ENCODE data around the gene BAX. TPM values are rescaled to one million over a fixed set of nuclear protein-coding genes. Genes with fewer than 3 reads are reported as not detected.
A peak's percentile ranks its signal among the peaks of the same experiment; 100 is the strongest.

Gene BAX
- total RNA-seq, 1 donor from 2014 or later, result 182 TPM

GRCh38 chr19:48990400-48990799, 35.7 kb downstream of the BAX start:
- H3K9me3 ChIP-seq, result no peaks in the 10 kb centered on the region
- intact Hi-C loops (cut with DNase I), result loop anchor here (5.0 kb wide), 1 partner anchor 157 kb away; no protein-coding TSS in a partner anchor
- peaks cover 28 to 40% of the 10 kb centered on the region in 2 donors for H3K36me3 ChIP-seq
- no peak for DNase-seq (ENCODE audit: low spot score in 2 of 2)
- TF ChIP-seq CTCF (IDR thresholded peaks at IDR 0.05), result no peak
- no peak overlapping the region for H3K4me3 ChIP-seq
- H3K27ac ChIP-seq, result peak overlapping the region; percentile 24 to 94
- no peaks in the 10 kb centered on the region for H3K27me3 ChIP-seq
- peaks cover 21 to 26% of the 10 kb centered on the region in 2 donors for H3K4me1 ChIP-seq

GRCh38 chr19:48991011-48991609, 36.4 kb downstream of the BAX start:
- Histone ChIP-seq H3K9me3 (no peaks in the 10 kb centered on the region), H3K27me3 (no peaks in the 10 kb centered on the region), H3K27ac (peak overlapping the region in 1 of 2 donors; percentile 94), H3K4me1 (peaks cover 21 to 26% of the 10 kb centered on the region in 2 donors), H3K4me3 (peak overlapping the region; percentile 58 to 81), H3K36me3 (peaks cover 21 to 34% of the 10 kb centered on the region in 2 donors)
- TF ChIP-seq CTCF (IDR thresholded peaks at IDR 0.05), result no peak
- intact Hi-C loops (cut with DNase I), result loop anchor here (5.0 kb wide), 1 partner anchor 156 kb away; no protein-coding TSS in a partner anchor
- no peak for DNase-seq (ENCODE audit: low spot score in 2 of 2)

GRCh38 chr19:48991873-48992580, 37.4 kb downstream of the BAX start:
- no peak for TF ChIP-seq CTCF (IDR thresholded peaks at IDR 0.05)
- Histone ChIP-seq H3K4me1 (peaks cover 21 to 26% of the 10 kb centered on the region in 2 donors), H3K27me3 (no peaks in the 10 kb centered on the region), H3K9me3 (no peaks in the 10 kb centered on the region), H3K36me3 (peaks cover 13 to 26% of the 10 kb centered on the region in 2 donors), H3K27ac (peak overlapping the region; percentile 94), H3K4me3 (peak overlapping the region; percentile 58 to 81)
- intact Hi-C loops (cut with DNase I), result loop anchor here (2.0 to 5.0 kb wide), 2 partner anchors 27 to 155 kb away; partner anchors contain the start of gene FTL
- peak in 1 of 2 donors; percentile 89 for DNase-seq (ENCODE audit: low spot score in 2 of 2)

GRCh38 chr19:48992581-48993174, 38.0 kb downstream of the BAX start:
- Histone ChIP-seq H3K9me3 (no peaks in the 10 kb centered on the region), H3K4me3 (peak overlapping the region; percentile 58 to 81), H3K27ac (peak overlapping the region; percentile 94), H3K36me3 (peaks cover 10 to 21% of the 10 kb centered on the region in 2 donors), H3K4me1 (peaks cover 21 to 26% of the 10 kb centered on the region in 2 donors), H3K27me3 (no peaks in the 10 kb centered on the region)
- no peak for TF ChIP-seq CTCF (IDR thresholded peaks at IDR 0.05)
- no peak for DNase-seq (ENCODE audit: low spot score in 2 of 2)
- intact Hi-C loops (cut with DNase I), result loop anchor here (1.0 to 5.0 kb wide), 5 partner anchors 13 to 155 kb away; partner anchors contain the start of genes FTL, NUCB1 and SNRNP70

- H3K27ac ChIP-seq, result peak within 1 kb of the TSS; percentile 94
- intact Hi-C loops (cut with DNase I), result loop anchor here (1.0 to 5.0 kb wide), 5 partner anchors 14 to 154 kb away; partner anchors contain the start of genes FTL, NUCB1 and SNRNP70
- DNase-seq (ENCODE audit: low spot score in 2 of 2), result peak; percentile 99 to 100
- H3K36me3 ChIP-seq, result peaks cover 6 to 14% of the 10 kb centered on the region in 2 donors
- H3K4me1 ChIP-seq, result peaks cover 21 to 26% of the 10 kb centered on the region in 2 donors
- no peaks in the 10 kb centered on the region for H3K9me3 ChIP-seq
- H3K4me3 ChIP-seq, result peak within 1 kb of the TSS; percentile 58 to 81
- no peaks in the 10 kb centered on the region for H3K27me3 ChIP-seq
- peak; percentile 98 to 100 (median 99) for TF ChIP-seq CTCF (IDR thresholded peaks at IDR 0.05)
Measured at GRCh38 chr19:48993175-48994034, 38.7 kb downstream of the BAX start, which contains the start of the genes GYS1 and RUVBL2. TSS of gene GYS1 (minus strand) at chr19:48993309. CDS start at chr19:48993112, 197 bp downstream. TSS of gene RUVBL2 (plus strand) at chr19:48993887. CDS start at chr19:48993912, 25 bp downstream.

Measured in ascending aorta (tissue), 2 donors.